ENCODE results near the gene TBX15.

TBX15 gene

GRCh38 chr1:118998171-118998570 is 10.0 kb upstream of the TBX15 start:
- DNase-seq (ENCODE audit: low spot score), result no peak
- TF ChIP-seq, protein P1, sequence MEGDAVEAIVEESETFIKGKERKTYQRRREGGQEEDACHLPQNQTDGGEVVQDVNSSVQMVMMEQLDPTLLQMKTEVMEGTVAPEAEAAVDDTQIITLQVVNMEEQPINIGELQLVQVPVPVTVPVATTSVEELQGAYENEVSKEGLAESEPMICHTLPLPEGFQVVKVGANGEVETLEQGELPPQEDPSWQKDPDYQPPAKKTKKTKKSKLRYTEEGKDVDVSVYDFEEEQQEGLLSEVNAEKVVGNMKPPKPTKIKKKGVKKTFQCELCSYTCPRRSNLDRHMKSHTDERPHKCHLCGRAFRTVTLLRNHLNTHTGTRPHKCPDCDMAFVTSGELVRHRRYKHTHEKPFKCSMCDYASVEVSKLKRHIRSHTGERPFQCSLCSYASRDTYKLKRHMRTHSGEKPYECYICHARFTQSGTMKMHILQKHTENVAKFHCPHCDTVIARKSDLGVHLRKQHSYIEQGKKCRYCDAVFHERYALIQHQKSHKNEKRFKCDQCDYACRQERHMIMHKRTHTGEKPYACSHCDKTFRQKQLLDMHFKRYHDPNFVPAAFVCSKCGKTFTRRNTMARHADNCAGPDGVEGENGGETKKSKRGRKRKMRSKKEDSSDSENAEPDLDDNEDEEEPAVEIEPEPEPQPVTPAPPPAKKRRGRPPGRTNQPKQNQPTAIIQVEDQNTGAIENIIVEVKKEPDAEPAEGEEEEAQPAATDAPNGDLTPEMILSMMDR (IDR thresholded peaks at IDR 0.05; ENCODE audit: extremely low read depth, insufficient read depth, missing control alignments), result no peak
- in situ Hi-C loops (cut with MboI; ENCODE audit: low pct_unique_long_range_greater_than_20kb, low sequenced_read_pairs, unreplicated experiment), result no loop called here

GRCh38 chr1:118997225-118997624 is 9.1 kb upstream of the TBX15 start:
- no peak for DNase-seq (ENCODE audit: low spot score)
- TF ChIP-seq, protein P1 (IDR thresholded peaks at IDR 0.05; ENCODE audit: extremely low read depth, insufficient read depth, missing control alignments), result no peak
- in situ Hi-C loops (cut with MboI; ENCODE audit: low pct_unique_long_range_greater_than_20kb, low sequenced_read_pairs, unreplicated experiment), result no loop called here

GRCh38 chr1:118995312-118996016 is 7.3 kb upstream of the TBX15 start:
- DNase-seq (ENCODE audit: low spot score), result no peak
- in situ Hi-C loops (cut with MboI; ENCODE audit: low pct_unique_long_range_greater_than_20kb, low sequenced_read_pairs, unreplicated experiment), result no loop called here
- TF ChIP-seq, protein P1 (IDR thresholded peaks at IDR 0.05; ENCODE audit: extremely low read depth, insufficient read depth, missing control alignments), result no peak

DNA sequence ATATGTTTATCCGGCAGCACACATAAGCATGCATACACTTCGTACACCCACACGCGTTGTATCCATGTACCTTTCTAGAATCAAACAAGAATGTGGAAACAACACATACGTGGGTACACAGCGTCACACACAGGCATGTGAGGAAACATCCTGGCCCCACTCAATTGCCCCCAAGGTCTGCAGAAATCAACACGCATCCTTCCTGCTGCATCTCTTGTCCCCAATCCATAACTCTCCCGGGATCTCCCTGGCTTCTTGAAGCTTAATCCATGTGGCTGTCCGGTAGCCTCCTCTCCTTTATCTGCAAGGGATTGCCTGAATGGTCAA is 5.5 kb upstream of the TBX15 start:
- no peak for DNase-seq (ENCODE audit: low spot score)
- in situ Hi-C loops (cut with MboI; ENCODE audit: low pct_unique_long_range_greater_than_20kb, low sequenced_read_pairs, unreplicated experiment), result no loop called here
- TF ChIP-seq, protein P1 (IDR thresholded peaks at IDR 0.05; ENCODE audit: extremely low read depth, insufficient read depth, missing control alignments), result no peak

DNA sequence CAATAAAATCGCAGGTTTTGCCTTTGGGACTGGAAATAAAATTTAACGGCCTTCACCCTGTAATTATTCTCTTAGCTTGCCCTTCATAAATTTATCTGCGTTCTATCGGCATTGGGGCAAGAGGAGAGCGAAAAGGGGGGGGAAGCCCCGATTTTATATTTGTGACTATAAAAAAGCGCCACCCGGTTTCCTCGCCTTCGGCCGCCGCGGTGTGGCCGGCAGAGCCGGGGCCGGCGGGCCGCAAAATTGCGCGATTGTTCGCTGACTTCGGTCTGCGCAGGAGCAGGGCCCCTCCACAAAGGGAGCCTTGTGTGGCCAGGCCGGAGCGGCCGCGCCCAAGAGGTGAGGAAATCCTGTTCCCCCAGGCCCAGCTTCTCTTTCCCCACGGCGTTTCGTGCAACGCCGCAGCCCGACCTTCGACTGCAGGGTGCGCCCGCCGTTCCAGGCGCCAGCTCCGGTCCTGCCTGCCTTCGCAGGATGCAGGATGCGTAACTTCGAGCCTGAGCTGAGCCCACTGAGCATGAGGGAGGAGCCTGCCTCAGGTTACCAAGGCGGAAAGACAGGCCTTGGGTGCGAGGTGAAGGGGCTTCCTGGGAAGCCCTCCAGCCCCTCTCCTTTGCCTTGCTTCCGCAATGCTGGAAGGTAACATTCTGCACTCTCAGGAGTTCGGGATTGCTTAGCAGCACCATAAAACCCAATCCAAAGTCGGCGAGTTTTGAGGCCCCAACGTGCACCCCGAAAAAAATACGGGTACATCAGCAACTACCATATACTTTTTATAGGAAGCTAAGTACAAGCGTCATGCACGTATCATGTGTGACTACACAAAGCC is 4.9 kb upstream of the TBX15 start:
- TF ChIP-seq, protein P1 (IDR thresholded peaks at IDR 0.05; ENCODE audit: extremely low read depth, insufficient read depth, missing control alignments), result no peak
- no peak for DNase-seq (ENCODE audit: low spot score)
- in situ Hi-C loops (cut with MboI; ENCODE audit: low pct_unique_long_range_greater_than_20kb, low sequenced_read_pairs, unreplicated experiment), result no loop called here

DNA sequence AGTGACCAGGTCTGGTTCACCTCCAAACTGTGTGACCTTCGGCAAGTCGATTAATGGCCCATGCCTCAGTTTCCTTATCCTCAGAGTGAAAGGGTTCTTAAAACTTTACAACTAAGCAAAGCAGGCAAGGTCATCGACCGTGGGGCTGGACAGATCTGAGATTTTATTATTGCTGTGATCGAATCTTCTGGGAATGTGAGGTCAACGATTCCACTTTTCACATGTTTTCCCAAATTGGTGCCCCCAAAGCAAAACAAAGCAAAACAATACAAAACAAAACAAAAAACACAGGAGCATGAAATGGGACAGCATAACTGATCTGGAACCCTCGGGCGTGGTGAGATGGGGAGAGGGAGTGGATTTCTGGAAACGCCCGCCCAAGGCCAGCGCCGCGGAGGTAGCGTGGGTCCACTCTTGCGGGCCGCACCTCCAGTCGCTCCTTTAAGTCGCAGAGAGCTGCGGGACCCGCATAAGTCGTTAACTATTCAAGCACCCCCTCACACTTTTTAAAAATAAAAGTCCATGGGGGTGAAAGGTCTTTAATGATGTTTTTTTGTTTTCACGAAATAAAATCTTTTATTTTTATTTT is 4.2 kb upstream of the TBX15 start:
- in situ Hi-C loops (cut with MboI; ENCODE audit: low pct_unique_long_range_greater_than_20kb, low sequenced_read_pairs, unreplicated experiment), result no loop called here
- TF ChIP-seq, protein P1 (IDR thresholded peaks at IDR 0.05; ENCODE audit: extremely low read depth, insufficient read depth, missing control alignments), result no peak
- DNase-seq (ENCODE audit: low spot score), result no peak
